Kidney epithelial cell (primary cell): Measurements from ENCODE around the gene OR5AN1. TPM values are rescaled to one million over a fixed set of nuclear protein-coding genes. Genes with fewer than 3 reads are reported as not detected.
"Not testable (repeated sequence)": the region's sequence is repeated elsewhere in the genome, so short reads cannot be mapped to it uniquely, and the experiment has no call there.

Experiments used
- DNase-seq: peaks from one replicate; pipeline ENCODE4 v3.0.0-alpha.2; 2010; ENCODE audit warnings: low read depth
- H3K27me3 ChIP-seq: 2 replicates; pipeline ENCODE4 v1.6.0; 2011; ENCODE audit warnings: low read length; ENCODE audit not compliant: control insufficient read depth, insufficient read depth
- H3K36me3 ChIP-seq: 2 replicates; pipeline ENCODE4 v1.5.1; 2011; ENCODE audit warnings: low read length; ENCODE audit not compliant: control insufficient read depth, insufficient read depth
- H3K4me3 ChIP-seq: 2 replicates; pipeline ENCODE4 v1.5.1; 2011; ENCODE audit warnings: low read depth, mild to moderate bottlenecking, control low read depth, low read length
- CTCF ChIP-seq: IDR thresholded peaks from 2 replicates; pipeline ENCODE4 v1.5.1; 2011; ENCODE audit warnings: mild to moderate bottlenecking, moderate library complexity, low read length, control low read depth, inconsistent platforms; ENCODE audit not compliant: insufficient read depth, poor library complexity, severe bottlenecking
- total RNA-seq: library from RNA; depleted of rRNA; stranded (reverse); fragments of >200 nt; gene quantifications from 2 replicates; pipeline ENCODE4 v1.2.3, GENCODE V29; 2015

OR5AN1 gene
- total RNA-seq, result not detected in 2 replicates

- DNase-seq, result no peak
- Histone ChIP-seq H3K27me3 (no peaks in the 10 kb centered on the region), H3K4me3 (no peak within 1 kb of the TSS), H3K36me3 (no peaks in the 10 kb centered on the region)
- TF ChIP-seq CTCF, result no peak
Measured at GRCh38 chr11:59358595-59358994, at the start of gene OR5AN1. TSS of gene OR5AN1 (plus strand) at chr11:59358895. CDS start at chr11:59364459, 5,564 bp downstream.

GRCh38 chr11:59335001-59335400, 23.7 kb upstream of the OR5AN1 start:
- Histone ChIP-seq H3K27me3 (no peaks in the 10 kb centered on the region), H3K36me3 (no peaks in the 10 kb centered on the region), H3K4me3 (no peak overlapping the region)
- no peak for TF ChIP-seq CTCF
- no peak for DNase-seq

GRCh38 chr11:59336176-59336575, 22.5 kb upstream of the OR5AN1 start:
- no peak for TF ChIP-seq CTCF
- Histone ChIP-seq H3K36me3 (no peaks in the 10 kb centered on the region), H3K4me3 (no peak overlapping the region), H3K27me3 (no peaks in the 10 kb centered on the region)
- no peak for DNase-seq

- no peak for DNase-seq
- Histone ChIP-seq H3K4me3 (no peak overlapping the region), H3K36me3 (no peaks in the 10 kb centered on the region), H3K27me3 (no peaks in the 10 kb centered on the region)
- no peak for TF ChIP-seq CTCF
Measured at GRCh38 chr11:59336931-59337330, 21.8 kb upstream of the OR5AN1 start.

GRCh38 chr11:59349657-59350056, 9.0 kb upstream of the OR5AN1 start:
- DNase-seq, H3K36me3 ChIP-seq, H3K4me3 ChIP-seq, H3K27me3 ChIP-seq: not testable (repeated sequence)

- no peak for DNase-seq
- no peak overlapping the region for H3K4me3 ChIP-seq
- no peaks in the 10 kb centered on the region for H3K36me3 ChIP-seq
- no peak for TF ChIP-seq CTCF
- no peaks in the 10 kb centered on the region for H3K27me3 ChIP-seq
Measured at GRCh38 chr11:59355226-59355625, 3.5 kb upstream of the OR5AN1 start.
